H1 (cell line): ENCODE data around the gene PAX3. TPM values are rescaled to one million over a fixed set of nuclear protein-coding genes. Genes with fewer than 3 reads are reported as not detected.

Experiments
- CTCF ChIA-PET: fragments of 300-600 bp; sonication (Branson Sonifier 250); formaldehyde crosslinking; loops from one replicate; lab custom pipeline; 2021; ENCODE audit not compliant: partially characterized antibody; lab: Charles Lee
- POLR2A ChIA-PET: fragments of 300-600 bp; sonication (Branson Sonifier 250); formaldehyde crosslinking; loops from one replicate; lab custom pipeline; 2021; ENCODE audit warnings: inconsistent platforms; ENCODE audit not compliant: partially characterized antibody; lab: Charles Lee
- DNase-seq, 2 experiments: peaks; one replicate each; pipeline versions ENCODE4 v3.0.0 to v3.0.0-alpha.2; 2010 to 2022; ENCODE audit warnings: low spot score in 2 of 2, low read depth in 1 of 2, mixed read lengths in 1 of 2
- FAIRE-seq: peaks from 2 replicates; lab custom pipeline; 2011; peaks lifted over from hg19 to GRCh38; lab: Jason Lieb, UNC
- H2AFZ ChIP-seq: 2 replicates; pipeline ENCODE4 v1.8.1; 2012; ENCODE audit warnings: low read length, inconsistent platforms
- H2AK5ac ChIP-seq: 2 replicates; pipeline ENCODE4 v1.6.1; 2013; ENCODE audit warnings: low read depth, low read length
- H2BK120ac ChIP-seq: replicated peaks from 2 replicates; pipeline ENCODE3; 2013; ENCODE audit warnings: low read depth, low read length, inconsistent platforms
- H2BK12ac ChIP-seq: 2 replicates; pipeline ENCODE4 v1.6.1; 2013; ENCODE audit warnings: low read depth, low read length
- H2BK15ac ChIP-seq: 2 replicates; pipeline ENCODE4 v1.6.1; 2013; ENCODE audit warnings: low read length
- H2BK20ac ChIP-seq: 2 replicates; pipeline ENCODE4 v1.6.1; 2013; ENCODE audit warnings: low read length
- H2BK5ac ChIP-seq: 2 replicates; pipeline ENCODE4 v1.6.1; 2013; ENCODE audit warnings: low read depth, low read length
- H3K14ac ChIP-seq: 2 replicates; pipeline ENCODE4 v1.6.1; 2013; ENCODE audit warnings: inconsistent platforms; ENCODE audit not compliant: insufficient read length
- H3K18ac ChIP-seq: 2 replicates; pipeline ENCODE4 v1.6.1; 2013; ENCODE audit warnings: low read length; ENCODE audit errors: extremely low read depth
- H3K23ac ChIP-seq: 2 replicates; pipeline ENCODE4 v1.6.1; 2013; ENCODE audit warnings: inconsistent platforms; ENCODE audit not compliant: insufficient read length
- H3K23me2 ChIP-seq: 2 replicates; pipeline ENCODE4 v1.6.1; 2013; ENCODE audit warnings: low read depth, low read length
- H3K27ac ChIP-seq: 2 replicates; pipeline ENCODE4 v1.6.1; 2011; ENCODE audit warnings: low read depth, low read length, inconsistent platforms
- H3K27me3 ChIP-seq, 4 experiments: replicated peaks in 1 of 4; 1 replicate in 1 of 4; 2 replicates in 3 of 4; pipeline versions ENCODE4 v1.6.1 to v1.8.1; 2011 to 2013; ENCODE audit warnings: low read length in 3 of 4, mild to moderate bottlenecking in 3 of 4, inconsistent platforms in 2 of 4, mixed read lengths in 2 of 4, moderate library complexity in 1 of 4; ENCODE audit not compliant: control insufficient read depth in 3 of 4, insufficient read depth in 3 of 4; ENCODE audit errors: extremely low read depth in 1 of 4
- H3K36me3 ChIP-seq, 4 experiments: 2 replicates each; pipeline versions ENCODE4 v1.6.1 to v1.8.1; 2011 to 2013; ENCODE audit warnings: mild to moderate bottlenecking in 4 of 4, low read length in 3 of 4, moderate library complexity in 2 of 4, control low read depth in 1 of 4, inconsistent platforms in 1 of 4; ENCODE audit not compliant: insufficient read depth in 4 of 4, control insufficient read depth in 2 of 4
- H3K4ac ChIP-seq: replicated peaks from 2 replicates; pipeline ENCODE3; 2013; ENCODE audit warnings: low read length, low read depth, mixed read lengths, inconsistent platforms; ENCODE audit not compliant: insufficient read length
- H3K4me1 ChIP-seq, 4 experiments: replicated peaks in 1 of 4; 1 replicate in 1 of 4; 2 replicates in 3 of 4; pipeline versions ENCODE4 v1.6.1 to v1.8.1; 2011 to 2013; ENCODE audit warnings: low read length in 3 of 4, inconsistent platforms in 2 of 4, mixed read lengths in 1 of 4; ENCODE audit not compliant: insufficient read depth in 4 of 4, control insufficient read depth in 3 of 4
- H3K4me2 ChIP-seq, 2 experiments: 2 replicates each; pipeline versions ENCODE4 v1.6.1 to v1.8.1; 2011 to 2013; ENCODE audit warnings: low read depth in 2 of 2, low read length in 2 of 2, control low read depth in 1 of 2, inconsistent platforms in 1 of 2, mild to moderate bottlenecking in 1 of 2; ENCODE audit not compliant: insufficient read depth in 1 of 2
- H3K4me3 ChIP-seq, 4 experiments: fragments of 200-600, 300-600 bp in 1 of 4; sonication (generic), shearing (Covaris generic), sonication (Bioruptor Twin) in 1 of 4; 2 replicates each; pipeline versions ENCODE4 v1.5.1 to v1.8.1; 2011 to 2016; ENCODE audit warnings: low read length in 4 of 4, low read depth in 3 of 4, control low read depth in 2 of 4, inconsistent platforms in 2 of 4, mild to moderate bottlenecking in 2 of 4, mixed read lengths in 1 of 4, moderate library complexity in 1 of 4; ENCODE audit not compliant: insufficient read depth in 2 of 4; ENCODE audit errors: extremely low read depth in 1 of 4
- H3K56ac ChIP-seq: replicated peaks from 2 replicates; pipeline ENCODE3; 2013; ENCODE audit warnings: low read depth, mild to moderate bottlenecking, mixed read lengths, low read length, inconsistent platforms; ENCODE audit not compliant: insufficient read length
- H3K79me1 ChIP-seq: 2 replicates; pipeline ENCODE4 v1.6.1; 2013; ENCODE audit warnings: low read depth, low read length, control low read depth
- H3K79me2 ChIP-seq, 2 experiments: 2 replicates each; pipeline versions ENCODE4 v1.6.1 to v1.8.1; 2012 to 2013; ENCODE audit warnings: low read length in 2 of 2, mild to moderate bottlenecking in 2 of 2, inconsistent platforms in 1 of 2; ENCODE audit not compliant: insufficient read depth in 2 of 2, control insufficient read depth in 1 of 2
- H3K9ac ChIP-seq, 4 experiments: replicated peaks in 1 of 4; 1 replicate in 1 of 4; 2 replicates in 3 of 4; pipeline versions ENCODE4 v1.6.1 to v1.8.1; 2011 to 2013; ENCODE audit warnings: low read depth in 3 of 4, low read length in 3 of 4, control low read depth in 2 of 4, mild to moderate bottlenecking in 2 of 4, moderate library complexity in 2 of 4, inconsistent platforms in 1 of 4; ENCODE audit errors: extremely low read depth in 1 of 4
- H3K9me3 ChIP-seq, 2 experiments: 2 replicates each; pipeline versions ENCODE4 v1.6.1 to v1.8.1; 2012 to 2013; ENCODE audit warnings: mild to moderate bottlenecking in 2 of 2, moderate library complexity in 2 of 2, control low read depth in 1 of 2, inconsistent platforms in 1 of 2, low read depth in 1 of 2, low read length in 1 of 2, mixed read lengths in 1 of 2; ENCODE audit not compliant: insufficient read depth in 2 of 2
- H4K20me1 ChIP-seq, 2 experiments: replicated peaks in 1 of 2; 2 replicates each; pipeline versions ENCODE3 to v1.8.1; 2011 to 2013; ENCODE audit warnings: inconsistent platforms in 2 of 2, low read length in 2 of 2, mild to moderate bottlenecking in 1 of 2; ENCODE audit not compliant: insufficient read depth in 2 of 2, control insufficient read depth in 1 of 2
- H4K5ac ChIP-seq: 2 replicates; pipeline ENCODE4 v1.6.1; 2013; ENCODE audit warnings: low read length, low read depth, mixed read lengths, inconsistent platforms; ENCODE audit not compliant: insufficient read length
- H4K8ac ChIP-seq: 2 replicates; pipeline ENCODE4 v1.8.0; 2013; ENCODE audit warnings: mild to moderate bottlenecking, moderate library complexity, low read length, inconsistent platforms; ENCODE audit not compliant: insufficient read depth; ENCODE audit errors: extremely low read depth
- H4K91ac ChIP-seq: replicated peaks from 2 replicates; pipeline ENCODE3; 2013; ENCODE audit warnings: low read length, mixed read lengths, inconsistent platforms; ENCODE audit not compliant: insufficient read length
- CTBP2 ChIP-seq: IDR thresholded peaks from 2 replicates; pipeline ENCODE4 v1.7.0; 2011; ENCODE audit warnings: borderline replicate concordance, mild to moderate bottlenecking, moderate library complexity, mixed read lengths, low read length; ENCODE audit not compliant: insufficient read depth, insufficient read length
- HDAC6 ChIP-seq: IDR thresholded peaks from one replicate; pipeline ENCODE4 v1.7.1; 2012; ENCODE audit warnings: low read depth, mild to moderate bottlenecking, inconsistent platforms, low read length, moderate library complexity
- NRF1 ChIP-seq: IDR thresholded peaks from 2 replicates; pipeline ENCODE4 v1.6.1; 2011; ENCODE audit warnings: mild to moderate bottlenecking, low read depth, low read length, improper control_type of control experiment
- PHF8 ChIP-seq: fragments of 200-600 bp; sonication (generic); conservative IDR thresholded peaks from 2 replicates; pipeline ENCODE4 v1.7.1; 2012; ENCODE audit warnings: low read depth, mild to moderate bottlenecking, inconsistent platforms, low read length, moderate library complexity
- TEAD4 ChIP-seq: IDR thresholded peaks from 2 replicates; pipeline ENCODE4 v1.6.1; 2012; ENCODE audit warnings: low read depth, low read length, inconsistent platforms, mixed read lengths
- WGBS, 2 experiments: shearing (Covaris generic) in 1 of 2; methylation state at CpG; one replicate each; pipeline versions ENCODE4 v1.1.6 to v1.1.7; 2013 to 2015; ENCODE audit warnings: low lambda C conversion rate in 2 of 2, mixed read lengths in 2 of 2, inconsistent platforms in 1 of 2, low coverage in 1 of 2, missing lambda C conversion rate in 1 of 2; ENCODE audit not compliant: insufficient replicate concordance in 2 of 2, insufficient coverage in 1 of 2, insufficient read length in 1 of 2; ENCODE audit errors: extremely low coverage in 1 of 2, missing lambda C conversion rate in 1 of 2; 5-methylcytosine and 5-hydroxymethylcytosine counted together
- polyA plus RNA-seq, 7 experiments: library from polyadenylated mRNA; depleted of rRNA in 3 of 7; stranded (reverse) in 5 of 7; unstranded in 2 of 7; fragments of >200 nt in 5 of 7; fragments of 200-250 nt in 2 of 7; gene quantifications; 1 replicate in 5 of 7; 2 replicates in 1 of 7; 4 replicates in 1 of 7; pipeline versions ENCODE4 v1.2.1 to v1.2.3, GENCODE V29; 2011 to 2013; ENCODE audit warnings: missing spikeins in 2 of 7, mixed read lengths in 2 of 7
- total RNA-seq: library from RNA; stranded (reverse); fragmentation: NEBNext Ultra II Directional; extraction: Animal tissue kit (Norgen Biotek cat#: 25700); gene quantifications from 2 replicates; pipeline ENCODE4 v1.2.1, GENCODE V29; 2021

The PAX3 gene
- total and polyA plus RNA-seq, 2 of the 8 experiments (the other 6 are each of a cell fraction or from before 2014, with no cell fraction given), result 0.33 TPM; not detected in 1

DNA sequence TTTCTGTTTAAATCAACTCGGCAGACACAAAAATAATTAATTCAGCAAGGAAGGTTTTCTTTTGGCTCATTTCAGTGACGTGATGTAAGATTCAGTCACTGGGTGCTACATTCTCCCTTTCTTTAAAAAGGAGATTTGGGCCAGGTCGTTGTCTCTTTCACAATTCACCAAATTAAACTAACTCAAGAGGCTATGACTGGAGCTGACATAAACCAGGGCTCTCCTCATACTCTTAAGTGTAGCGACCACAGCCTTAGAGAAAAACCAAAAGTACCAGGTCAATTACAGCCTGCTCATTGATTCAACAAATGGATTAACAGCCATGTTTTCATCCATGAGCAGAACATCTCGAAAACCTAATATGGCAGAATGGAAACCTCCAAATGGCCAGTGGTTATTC, 85.7 kb downstream of the PAX3 start:
- DNase-seq (no peak), FAIRE-seq (no peak)
- Histone ChIP-seq H3K79me1 (no peaks in the 10 kb centered on the region), H3K23ac (no peak overlapping the region), H2BK15ac (no peak overlapping the region), H3K4me3 (no peak overlapping the region), H3K18ac (no peak overlapping the region), H3K27me3 (no peaks in the 10 kb centered on the region), H3K23me2 (no peaks in the 10 kb centered on the region), H3K4me1 (no peaks in the 10 kb centered on the region), H4K5ac (no peak overlapping the region), H2AK5ac (no peak overlapping the region), H3K4ac (no peak overlapping the region), H4K20me1 (no peaks in the 10 kb centered on the region), H2BK12ac (no peak overlapping the region), H3K27ac (no peak overlapping the region), H2BK120ac (no peak overlapping the region), H3K9me3 (no peaks in the 10 kb centered on the region), H2BK5ac (no peak overlapping the region), H3K4me2 (no peak overlapping the region), H3K36me3 (no peaks in the 10 kb centered on the region), H3K56ac (no peak overlapping the region), H3K9ac (no peak overlapping the region), H3K79me2 (no peaks in the 10 kb centered on the region), H3K14ac (no peak overlapping the region), H2BK20ac (no peak overlapping the region), H4K91ac (no peak overlapping the region), H4K8ac (no peak overlapping the region), H2AFZ (no peak overlapping the region)
- TF ChIP-seq NRF1, result no peak
- TF ChIP-seq TEAD4, result no peak
- TF ChIP-seq CTBP2, result no peak
- no peak for TF ChIP-seq HDAC6
- no peak for TF ChIP-seq PHF8
- 85% methylated on average over 5 of the region's 5 CpGs; no CpG with 5 or more reads in 1 of the 2 experiments for WGBS, 2 experiments
- ChIA-PET POLR2A (no interaction called here), CTCF (interaction anchor here (0.5 to 1.0 kb wide), 4 partner anchors 15 to 270 kb away, joined by 3 to 8 read pairs (median 3); no protein-coding TSS in a partner anchor)
